Ovary (tissue), 3 donors: ENCODE measurements around the gene CCDC174.

ENCODE experiments used
- EP300 ChIP-seq: sonication (generic); formaldehyde crosslinking; IDR thresholded peaks from one replicate; pipeline ENCODE4 v1.6.1; 2017; ENCODE audit warnings: antibody characterized with exemption
- TF ChIP-seq, protein P1 (sequence below), 3 donors: fragments of 450-650 bp in 2 of 3; fragments of 200-600 bp in 1 of 3; IDR thresholded peaks; one replicate each; pipeline versions ENCODE4 v1.5.1 to v1.8.0; 2016 to 2022; ENCODE audit warnings: antibody characterized with exemption in 3 of 3, mild to moderate bottlenecking in 1 of 3
- donor health status: DM: no; HTN: no; CAD: no.

DNA sequence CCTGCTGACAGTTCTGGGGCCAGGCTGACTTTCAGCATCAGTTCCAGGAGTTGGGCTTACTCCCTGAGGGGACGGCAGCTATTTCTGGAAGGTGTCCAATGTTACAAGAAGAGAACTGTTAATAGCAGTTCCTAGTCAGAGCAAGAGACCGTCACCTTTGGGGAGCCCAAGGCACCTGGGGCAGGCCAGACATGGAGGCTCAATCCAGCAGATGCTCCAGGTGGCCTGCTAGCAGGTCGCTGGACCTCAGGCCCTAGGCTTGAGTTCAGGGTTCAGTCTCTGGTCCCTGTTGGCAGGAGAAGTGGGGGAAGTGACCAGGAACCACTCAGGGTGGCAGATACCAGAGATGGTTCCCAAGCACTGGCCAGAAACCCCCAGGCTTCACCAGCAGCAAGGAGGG is 49.3 kb downstream of the CCDC174 start:
- TF ChIP-seq, protein P1, sequence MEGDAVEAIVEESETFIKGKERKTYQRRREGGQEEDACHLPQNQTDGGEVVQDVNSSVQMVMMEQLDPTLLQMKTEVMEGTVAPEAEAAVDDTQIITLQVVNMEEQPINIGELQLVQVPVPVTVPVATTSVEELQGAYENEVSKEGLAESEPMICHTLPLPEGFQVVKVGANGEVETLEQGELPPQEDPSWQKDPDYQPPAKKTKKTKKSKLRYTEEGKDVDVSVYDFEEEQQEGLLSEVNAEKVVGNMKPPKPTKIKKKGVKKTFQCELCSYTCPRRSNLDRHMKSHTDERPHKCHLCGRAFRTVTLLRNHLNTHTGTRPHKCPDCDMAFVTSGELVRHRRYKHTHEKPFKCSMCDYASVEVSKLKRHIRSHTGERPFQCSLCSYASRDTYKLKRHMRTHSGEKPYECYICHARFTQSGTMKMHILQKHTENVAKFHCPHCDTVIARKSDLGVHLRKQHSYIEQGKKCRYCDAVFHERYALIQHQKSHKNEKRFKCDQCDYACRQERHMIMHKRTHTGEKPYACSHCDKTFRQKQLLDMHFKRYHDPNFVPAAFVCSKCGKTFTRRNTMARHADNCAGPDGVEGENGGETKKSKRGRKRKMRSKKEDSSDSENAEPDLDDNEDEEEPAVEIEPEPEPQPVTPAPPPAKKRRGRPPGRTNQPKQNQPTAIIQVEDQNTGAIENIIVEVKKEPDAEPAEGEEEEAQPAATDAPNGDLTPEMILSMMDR (IDR thresholded peaks at IDR 0.05), result no peak
- TF ChIP-seq EP300, result no peak
